ENCODE data around the gene CEBPE.

DNA sequence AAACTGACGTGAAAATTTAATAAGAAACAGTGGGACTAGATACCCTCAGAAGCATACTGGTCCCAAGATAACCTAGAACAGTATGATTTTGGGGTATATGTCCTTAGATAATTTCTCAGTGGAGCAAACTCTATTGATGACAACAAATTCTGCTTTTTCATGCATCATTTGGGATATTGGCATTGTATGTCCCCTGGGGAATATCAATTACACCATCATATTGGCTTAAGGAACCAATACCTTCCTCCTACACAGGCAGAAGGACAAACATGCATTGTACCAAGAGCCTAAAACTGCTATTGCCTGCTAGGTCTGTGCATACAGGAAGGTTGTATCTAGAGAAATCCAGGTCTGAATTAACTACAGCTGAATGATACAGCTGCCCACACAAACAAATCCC, 44.1 kb downstream of the CEBPE start:
- TF ChIP-seq POLR2A (IDR thresholded peaks at IDR 0.05), result no peak
- TF ChIP-seq, protein P1, sequence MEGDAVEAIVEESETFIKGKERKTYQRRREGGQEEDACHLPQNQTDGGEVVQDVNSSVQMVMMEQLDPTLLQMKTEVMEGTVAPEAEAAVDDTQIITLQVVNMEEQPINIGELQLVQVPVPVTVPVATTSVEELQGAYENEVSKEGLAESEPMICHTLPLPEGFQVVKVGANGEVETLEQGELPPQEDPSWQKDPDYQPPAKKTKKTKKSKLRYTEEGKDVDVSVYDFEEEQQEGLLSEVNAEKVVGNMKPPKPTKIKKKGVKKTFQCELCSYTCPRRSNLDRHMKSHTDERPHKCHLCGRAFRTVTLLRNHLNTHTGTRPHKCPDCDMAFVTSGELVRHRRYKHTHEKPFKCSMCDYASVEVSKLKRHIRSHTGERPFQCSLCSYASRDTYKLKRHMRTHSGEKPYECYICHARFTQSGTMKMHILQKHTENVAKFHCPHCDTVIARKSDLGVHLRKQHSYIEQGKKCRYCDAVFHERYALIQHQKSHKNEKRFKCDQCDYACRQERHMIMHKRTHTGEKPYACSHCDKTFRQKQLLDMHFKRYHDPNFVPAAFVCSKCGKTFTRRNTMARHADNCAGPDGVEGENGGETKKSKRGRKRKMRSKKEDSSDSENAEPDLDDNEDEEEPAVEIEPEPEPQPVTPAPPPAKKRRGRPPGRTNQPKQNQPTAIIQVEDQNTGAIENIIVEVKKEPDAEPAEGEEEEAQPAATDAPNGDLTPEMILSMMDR (IDR thresholded peaks at IDR 0.05), result no peak
